CD4-positive, alpha-beta T cell (primary cell): ENCODE results near the gene HDAC4. TPM values are rescaled to one million over a fixed set of nuclear protein-coding genes. Genes with fewer than 3 reads are reported as not detected.

Source experiments
- ATAC-seq: fragments of 200-7000 bp; cut with Tn5 transposase; one replicate; pipeline ENCODE4 v1.10.0; 2022; ENCODE audit warnings: mild to moderate bottlenecking; ENCODE audit not compliant: poor library complexity
- CTCF ChIA-PET: fragments of 350-600 bp; sonication (Branson Sonifier 250); formaldehyde crosslinking; loops from one replicate; lab custom pipeline; 2021; ENCODE audit warnings: antibody characterized with exemption, inconsistent platforms; lab: Charles Lee
- POLR2A ChIA-PET: fragments of 350-600 bp; sonication (Branson Sonifier 250); formaldehyde crosslinking; loops from one replicate; lab custom pipeline; 2021; ENCODE audit warnings: antibody characterized with exemption, inconsistent platforms; lab: Charles Lee
- DNase-seq, 14 experiments: peaks; one replicate each; pipeline ENCODE4 v3.0.0-alpha.2; 2013 to 2020; ENCODE audit warnings: mixed read lengths in 2 of 14
- H3K27ac ChIP-seq, 2 donors: one replicate each; pipeline versions ENCODE4 v1.5.1 to v1.7.0; 2013; ENCODE audit warnings: low read length in 2 of 2, low read depth in 1 of 2, mild to moderate bottlenecking in 1 of 2
- H3K27me3 ChIP-seq, 2 experiments: 1 replicate in 1 of 2; 2 replicates in 1 of 2; pipeline versions ENCODE4 v1.6.1 to v1.7.0; 2013; ENCODE audit warnings: low read length in 2 of 2, control low read depth in 1 of 2, mild to moderate bottlenecking in 1 of 2, moderate library complexity in 1 of 2; ENCODE audit not compliant: insufficient read depth in 2 of 2, control insufficient read depth in 1 of 2
- H3K36me3 ChIP-seq: one replicate; pipeline ENCODE4 v1.6.1; 2013; ENCODE audit warnings: low read length, control low read depth; ENCODE audit not compliant: insufficient read depth
- H3K4me1 ChIP-seq: one replicate; pipeline ENCODE4 v1.6.1; 2013; ENCODE audit warnings: low read length, control low read depth; ENCODE audit not compliant: insufficient read depth
- H3K4me3 ChIP-seq: one replicate; pipeline ENCODE4 v1.5.1; 2013; ENCODE audit warnings: mild to moderate bottlenecking, low read length, moderate library complexity
- H3K9me3 ChIP-seq, 2 experiments: 1 replicate in 1 of 2; 2 replicates in 1 of 2; pipeline versions ENCODE4 v1.6.1 to v1.7.0; 2013; ENCODE audit warnings: low read length in 2 of 2, mild to moderate bottlenecking in 2 of 2, control low read depth in 1 of 2, moderate library complexity in 1 of 2; ENCODE audit not compliant: control insufficient read depth in 1 of 2, insufficient read depth in 1 of 2
- H3K27ac Mint-ChIP-seq: one replicate; pipeline ENCODE4 v1.8.0; 2020; ENCODE audit warnings: mixed read lengths
- H3K27me3 Mint-ChIP-seq: one replicate; pipeline ENCODE4 v1.8.0; 2021; ENCODE audit warnings: mixed read lengths
- H3K36me3 Mint-ChIP-seq: one replicate; pipeline ENCODE4 v1.8.0; 2021; ENCODE audit warnings: low read depth, mixed read lengths
- H3K4me1 Mint-ChIP-seq: one replicate; pipeline ENCODE4 v1.8.0; 2021; ENCODE audit warnings: low read depth, mixed read lengths
- H3K4me3 Mint-ChIP-seq: one replicate; pipeline ENCODE4 v1.8.0; 2020; ENCODE audit warnings: mild to moderate bottlenecking, mixed read lengths
- H3K9me3 Mint-ChIP-seq: one replicate; pipeline ENCODE4 v1.8.0; 2020; ENCODE audit warnings: mixed read lengths
- intact Hi-C, 2 experiments: fragments of 100-400 bp; cut with DNase I in 1 of 2; cut with micrococcal nuclease in 1 of 2; formaldehyde crosslinking; loops; one replicate each; pipeline versions ENCODE4 v1.15.1 to v1.9.0; 2023 to 2025; cut with DNase I, micrococcal nuclease
- total RNA-seq, 174 experiments: library from RNA in 2 of 174; stranded (reverse) in 2 of 174; gene quantifications; one replicate each; pipeline ENCODE4 v1.2.3 and lab custom pipeline; 2021 to 2026
- TF ChIP-seq, protein P1 (sequence below): fragments of 200-600 bp; IDR thresholded peaks from one replicate; pipeline ENCODE4 v1.8.0; 2022; ENCODE audit warnings: antibody characterized with exemption, mild to moderate bottlenecking

The HDAC4 gene
- total RNA-seq, 2 experiments from 2014 or later: 45.3 to 49.2 TPM

DNA sequence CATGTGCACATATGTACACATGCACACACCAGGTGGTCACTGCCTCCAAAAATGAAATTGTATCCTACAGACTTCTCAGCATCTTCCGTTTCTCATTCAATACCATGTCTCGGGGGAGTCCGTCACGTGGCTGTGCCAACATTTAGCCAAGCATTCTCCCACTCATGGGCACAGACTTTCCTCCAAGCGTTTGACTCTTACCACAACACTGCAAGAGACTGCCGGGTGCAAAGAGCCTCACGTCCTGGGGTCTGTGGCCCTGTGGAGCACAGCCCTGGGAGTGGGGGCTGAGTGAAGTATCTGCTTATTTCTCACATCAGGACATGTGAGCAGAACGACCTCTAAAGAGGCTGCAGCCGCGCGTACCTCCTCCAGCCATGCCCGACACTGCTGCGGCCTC, 28.0 kb downstream of the HDAC4 start:
- intact Hi-C loops: no loop called here
- Histone ChIP-seq H3K36me3 (peaks cover 2% of the 10 kb centered on the region), H3K27ac (no peak overlapping the region), H3K9me3 (no peaks in the 10 kb centered on the region), H3K4me1 (peaks cover 44% of the 10 kb centered on the region), H3K27me3 (no peaks in the 10 kb centered on the region), H3K4me3 (no peak overlapping the region)
- no peak overlapping the region for H3K27ac Mint-ChIP-seq
- H3K9me3 Mint-ChIP-seq: no peaks in the 10 kb centered on the region
- no peaks in the 10 kb centered on the region for H3K36me3 Mint-ChIP-seq
- no peak overlapping the region for H3K4me3 Mint-ChIP-seq
- DNase-seq: no peak
- ChIA-PET POLR2A (interaction anchor here (0.9 kb wide), 1 partner anchor 8 kb away, joined by 3 read pairs; no protein-coding TSS in a partner anchor), CTCF (no interaction called here)
- H3K4me1 Mint-ChIP-seq: peaks cover 13% of the 10 kb centered on the region
- TF ChIP-seq, protein P1, sequence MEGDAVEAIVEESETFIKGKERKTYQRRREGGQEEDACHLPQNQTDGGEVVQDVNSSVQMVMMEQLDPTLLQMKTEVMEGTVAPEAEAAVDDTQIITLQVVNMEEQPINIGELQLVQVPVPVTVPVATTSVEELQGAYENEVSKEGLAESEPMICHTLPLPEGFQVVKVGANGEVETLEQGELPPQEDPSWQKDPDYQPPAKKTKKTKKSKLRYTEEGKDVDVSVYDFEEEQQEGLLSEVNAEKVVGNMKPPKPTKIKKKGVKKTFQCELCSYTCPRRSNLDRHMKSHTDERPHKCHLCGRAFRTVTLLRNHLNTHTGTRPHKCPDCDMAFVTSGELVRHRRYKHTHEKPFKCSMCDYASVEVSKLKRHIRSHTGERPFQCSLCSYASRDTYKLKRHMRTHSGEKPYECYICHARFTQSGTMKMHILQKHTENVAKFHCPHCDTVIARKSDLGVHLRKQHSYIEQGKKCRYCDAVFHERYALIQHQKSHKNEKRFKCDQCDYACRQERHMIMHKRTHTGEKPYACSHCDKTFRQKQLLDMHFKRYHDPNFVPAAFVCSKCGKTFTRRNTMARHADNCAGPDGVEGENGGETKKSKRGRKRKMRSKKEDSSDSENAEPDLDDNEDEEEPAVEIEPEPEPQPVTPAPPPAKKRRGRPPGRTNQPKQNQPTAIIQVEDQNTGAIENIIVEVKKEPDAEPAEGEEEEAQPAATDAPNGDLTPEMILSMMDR: no peak
- no peak for ATAC-seq
- H3K27me3 Mint-ChIP-seq: no peaks in the 10 kb centered on the region

DNA sequence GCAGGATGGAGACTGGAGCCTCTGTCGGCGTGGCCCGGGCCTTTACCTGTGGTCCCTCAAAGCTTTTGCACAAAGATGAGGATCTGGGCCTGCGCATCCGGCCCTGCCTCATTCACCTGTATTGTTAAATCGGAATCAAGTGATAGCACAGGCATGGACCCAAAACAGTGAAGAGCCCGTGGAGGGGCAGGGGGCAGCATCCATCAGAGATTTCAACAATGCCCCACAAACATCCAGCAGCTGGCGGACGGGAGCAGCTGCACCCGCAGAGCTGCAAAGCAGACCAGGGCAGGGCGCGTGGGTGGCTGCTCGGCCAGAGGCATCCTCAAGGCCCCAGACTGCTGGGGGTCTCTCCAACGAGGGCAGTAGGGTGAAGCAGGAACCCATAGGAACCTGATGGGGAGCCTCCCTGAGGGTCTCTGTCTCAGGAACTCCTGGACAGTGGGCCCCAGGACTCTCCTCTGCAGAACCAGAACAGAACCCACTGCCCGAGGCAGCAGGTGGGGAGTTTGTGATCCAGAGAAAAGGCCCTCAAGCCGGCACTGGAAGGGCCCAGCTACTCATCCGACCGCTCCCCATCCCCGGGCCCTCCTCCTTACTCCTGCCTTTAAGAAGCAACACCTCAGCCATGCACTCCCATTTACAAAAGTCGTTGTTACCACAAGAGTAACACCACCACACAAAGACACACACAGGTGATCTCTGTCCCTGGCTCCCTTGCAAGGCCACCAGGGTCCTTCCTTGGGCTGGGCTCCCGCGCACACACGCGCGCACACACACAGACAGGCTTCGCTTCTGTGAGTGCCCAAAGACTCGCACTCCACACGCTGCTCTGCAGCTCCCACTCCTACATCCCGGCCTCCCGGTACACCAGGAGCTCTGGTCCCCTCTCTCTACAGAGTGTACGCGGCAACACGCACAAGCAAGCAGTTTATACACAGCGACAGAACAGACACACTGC, 28.8 kb downstream of the HDAC4 start:
- Histone ChIP-seq H3K4me3 (no peak overlapping the region), H3K36me3 (no peaks in the 10 kb centered on the region), H3K27me3 (no peaks in the 10 kb centered on the region), H3K4me1 (peaks cover 44% of the 10 kb centered on the region), H3K27ac (no peak overlapping the region), H3K9me3 (no peaks in the 10 kb centered on the region)
- ATAC-seq (no peak), DNase-seq (peak in 2 of 14 experiments; percentile 13 to 24)
- Mint-ChIP-seq H3K4me1 (peaks cover 13% of the 10 kb centered on the region), H3K27me3 (no peaks in the 10 kb centered on the region), H3K36me3 (no peaks in the 10 kb centered on the region), H3K4me3 (no peak overlapping the region), H3K27ac (no peak overlapping the region), H3K9me3 (no peaks in the 10 kb centered on the region)
- TF ChIP-seq, protein P1: no peak
- CTCF ChIA-PET: no interaction called here
- intact Hi-C loops: no loop called here
- POLR2A ChIA-PET: interaction anchor here (0.9 to 3.4 kb wide), 2 partner anchors 9 to 29 kb away, joined by 3 to 38 read pairs; partner anchors contain the start of gene HDAC4

DNA sequence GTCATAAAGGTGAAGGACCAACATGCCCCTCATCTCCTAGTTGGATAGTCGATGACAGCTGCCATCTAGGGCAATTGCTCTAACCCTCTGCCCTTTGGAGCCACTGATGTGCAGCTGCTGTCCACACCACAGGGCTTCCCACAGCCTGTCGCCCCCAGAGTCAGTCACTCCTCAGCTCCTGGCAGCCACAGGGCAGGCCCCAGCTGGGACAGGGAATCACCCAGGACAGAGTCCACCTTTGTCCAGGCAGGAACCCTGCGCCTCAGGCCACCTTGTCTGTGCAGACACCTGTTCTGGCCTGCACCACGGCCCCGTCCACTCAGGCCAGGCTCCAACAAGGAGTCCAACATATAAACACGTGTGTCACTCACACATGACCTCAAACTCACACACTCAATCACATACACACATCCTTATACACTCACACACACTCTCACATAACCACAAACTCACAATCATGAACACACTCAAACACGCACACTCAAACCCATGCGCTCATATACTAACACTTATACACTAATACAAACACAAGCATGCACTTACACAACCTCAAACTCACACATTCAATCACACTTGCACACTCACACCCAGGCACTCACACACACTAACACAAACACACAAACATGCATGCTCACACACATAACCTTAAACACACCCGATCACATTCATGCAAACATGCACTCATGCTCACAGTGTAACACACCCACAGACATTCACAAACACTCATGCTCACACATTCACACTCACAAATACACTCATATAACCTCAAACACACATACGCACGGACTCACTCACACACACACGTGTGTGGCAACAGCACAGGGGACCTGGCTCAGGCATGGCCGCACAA, 29.7 kb downstream of the HDAC4 start:
- Histone ChIP-seq H3K9me3 (no peaks in the 10 kb centered on the region), H3K27me3 (no peaks in the 10 kb centered on the region), H3K4me1 (peaks cover 44% of the 10 kb centered on the region), H3K27ac (peak overlapping the region; percentile 80 to 95), H3K4me3 (no peak overlapping the region), H3K36me3 (no peaks in the 10 kb centered on the region)
- Mint-ChIP-seq H3K27me3 (no peaks in the 10 kb centered on the region), H3K4me1 (peaks cover 13% of the 10 kb centered on the region), H3K4me3 (no peak overlapping the region), H3K9me3 (no peaks in the 10 kb centered on the region), H3K27ac (no peak overlapping the region), H3K36me3 (no peaks in the 10 kb centered on the region)
- ATAC-seq (no peak), DNase-seq (peak in 1 of 14 experiments; percentile 17)
- ChIA-PET POLR2A (interaction anchor here (2.1 to 3.4 kb wide), 6 partner anchors 10 to 105 kb away, joined by 10 to 43 read pairs (median 35); partner anchors contain the start of gene HDAC4), CTCF (interaction anchor here (2.3 to 2.7 kb wide), 3 partner anchors 10 to 103 kb away, joined by 12 to 20 read pairs (median 12); no protein-coding TSS in a partner anchor)
- intact Hi-C loops: no loop called here
- TF ChIP-seq, protein P1: no peak
